HG02852 (cell line): ENCODE data around the gene TNFRSF11A.

Experiments
- ATAC-seq: cut with Tn5 transposase; IDR thresholded peaks from one replicate; pipeline ENCODE4 v1.9.1; 2021; ENCODE audit warnings: mild to moderate bottlenecking, moderate library complexity; ENCODE audit not compliant: unreplicated experiment

TNFRSF11A gene

DNA sequence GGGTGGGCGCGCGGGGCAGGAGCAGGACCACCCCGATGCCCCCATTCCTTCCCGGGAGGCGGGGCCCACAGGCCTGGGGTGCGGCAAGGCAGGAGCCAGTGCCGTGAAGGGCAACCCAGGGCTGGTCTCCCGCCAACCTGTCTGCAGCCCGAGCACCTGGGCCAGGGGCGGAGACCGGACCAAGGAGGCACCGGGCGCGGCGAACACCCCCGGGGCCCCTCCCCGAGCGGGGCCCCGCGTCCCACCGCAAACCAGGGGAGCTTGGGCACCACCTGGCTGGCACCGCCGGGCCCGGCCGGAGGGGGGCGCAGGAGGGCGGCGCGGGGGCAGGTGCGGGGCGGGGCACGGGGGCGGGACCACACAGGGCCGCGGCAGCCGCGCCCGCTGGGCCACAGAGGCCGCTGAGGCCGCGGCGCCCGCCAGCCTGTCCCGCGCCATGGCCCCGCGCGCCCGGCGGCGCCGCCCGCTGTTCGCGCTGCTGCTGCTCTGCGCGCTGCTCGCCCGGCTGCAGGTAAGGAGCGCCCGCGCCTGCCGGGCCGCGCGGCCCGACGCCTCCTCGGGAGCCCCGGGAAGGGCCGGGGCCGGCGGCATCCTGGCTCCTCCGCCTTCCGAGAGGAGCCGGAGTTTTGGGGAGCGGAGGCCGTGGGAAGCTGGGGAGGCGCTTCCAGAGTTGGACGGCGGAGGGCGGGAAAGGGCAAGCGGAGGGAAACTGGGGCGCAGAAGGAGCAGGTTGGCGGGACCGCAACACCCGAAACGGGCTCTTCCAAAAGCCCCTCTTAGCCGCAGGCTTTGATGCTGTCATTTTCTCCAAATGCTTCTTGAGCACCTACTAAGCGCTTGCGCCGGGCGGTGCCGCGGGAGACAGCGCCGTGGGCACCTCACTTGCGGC, at the start of gene TNFRSF11A:
TSS of gene TNFRSF11A (plus strand) at position 394 of the 889 bp plus-strand sequence. CDS start at position 437, 43 bp downstream.
- peak; percentile 60 for ATAC-seq

DNA sequence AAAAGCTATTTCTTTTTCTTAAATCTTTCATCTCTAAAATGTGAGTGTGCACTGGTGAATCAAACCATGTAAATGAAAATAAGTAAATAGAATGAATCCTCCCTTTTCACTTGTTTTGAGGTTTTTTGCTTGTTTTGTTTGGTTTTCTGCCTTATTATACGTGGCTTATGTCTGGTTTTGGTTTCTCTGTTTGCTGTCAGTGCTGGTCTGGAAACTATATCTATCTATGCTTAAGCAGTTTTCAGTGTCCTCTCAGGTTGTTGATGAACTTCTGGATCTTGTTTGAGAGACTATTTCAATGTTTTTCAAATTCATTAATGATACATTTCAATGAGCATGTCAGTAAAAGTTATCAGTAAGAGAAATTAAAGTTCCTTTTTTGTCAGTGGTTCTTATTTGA, 48.1 kb upstream of the TNFRSF11A start:
- no peak for ATAC-seq

- no peak for ATAC-seq
Observed at GRCh38 chr18:62279561-62279960, 45.5 kb upstream of the TNFRSF11A start.

- ATAC-seq, result no peak
Observed at GRCh38 chr18:62280058-62280457, 45.1 kb upstream of the TNFRSF11A start.

DNA sequence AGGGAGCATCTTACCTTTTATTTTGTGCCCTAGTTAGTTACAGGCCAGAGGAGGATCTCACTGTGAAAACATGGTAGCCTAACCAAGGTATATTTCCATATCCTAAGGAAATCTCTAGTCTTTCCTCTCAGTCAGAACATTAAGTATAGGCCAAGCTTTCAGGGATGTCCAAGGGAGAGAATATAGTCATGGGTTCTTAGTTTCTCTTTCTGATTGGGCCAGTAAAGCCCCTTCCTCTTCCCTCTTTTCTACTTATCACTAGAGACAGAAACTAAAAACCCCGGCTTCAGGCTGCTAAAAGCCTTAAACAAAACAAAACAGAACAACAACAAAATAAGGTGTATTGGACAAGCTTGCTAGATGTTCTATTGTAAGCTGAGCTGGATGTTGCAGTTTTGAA, 44.3 kb upstream of the TNFRSF11A start:
- ATAC-seq, result no peak

DNA sequence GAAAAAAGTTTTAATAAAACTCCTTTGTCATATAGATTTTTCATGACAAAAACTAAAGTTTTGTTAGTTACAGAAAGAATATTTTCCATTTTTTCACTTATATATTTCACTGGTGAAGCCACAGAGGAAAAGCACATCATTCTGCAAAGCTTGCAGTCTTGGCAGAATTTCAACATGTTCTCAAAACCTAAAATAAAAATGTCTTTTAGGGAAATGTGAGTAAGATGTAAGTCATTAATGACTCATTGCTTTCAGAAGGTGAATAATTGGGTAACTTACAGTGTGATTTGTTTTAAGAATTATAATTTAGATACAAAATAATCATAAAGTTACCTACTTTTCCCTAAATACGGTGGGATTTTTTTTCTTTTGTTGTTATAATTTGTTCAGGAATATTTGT, 43.4 kb upstream of the TNFRSF11A start:
- ATAC-seq, result no peak

- no peak for ATAC-seq
Observed at GRCh38 chr18:62282188-62282629, 42.9 kb upstream of the TNFRSF11A start.

DNA sequence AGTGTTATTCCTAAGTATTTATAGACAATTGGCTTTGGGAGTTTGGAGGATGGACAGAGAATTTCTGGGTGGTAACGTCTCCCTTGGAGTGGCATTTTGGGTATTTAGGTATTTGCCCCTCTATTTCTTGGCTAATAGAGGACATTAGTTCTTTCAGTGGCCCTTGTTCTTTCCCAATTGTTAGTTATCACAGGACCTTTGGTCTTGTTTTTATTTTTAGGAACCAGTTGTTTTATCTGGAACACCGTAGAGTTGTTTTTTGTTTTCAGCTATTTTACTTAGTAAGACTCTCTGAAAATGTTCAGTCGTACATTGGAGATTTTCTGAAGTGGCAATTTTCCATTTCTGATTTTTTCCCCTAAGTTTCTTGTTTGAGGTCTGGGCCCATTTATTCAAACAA, 40.5 kb upstream of the TNFRSF11A start:
- ATAC-seq, result no peak

DNA sequence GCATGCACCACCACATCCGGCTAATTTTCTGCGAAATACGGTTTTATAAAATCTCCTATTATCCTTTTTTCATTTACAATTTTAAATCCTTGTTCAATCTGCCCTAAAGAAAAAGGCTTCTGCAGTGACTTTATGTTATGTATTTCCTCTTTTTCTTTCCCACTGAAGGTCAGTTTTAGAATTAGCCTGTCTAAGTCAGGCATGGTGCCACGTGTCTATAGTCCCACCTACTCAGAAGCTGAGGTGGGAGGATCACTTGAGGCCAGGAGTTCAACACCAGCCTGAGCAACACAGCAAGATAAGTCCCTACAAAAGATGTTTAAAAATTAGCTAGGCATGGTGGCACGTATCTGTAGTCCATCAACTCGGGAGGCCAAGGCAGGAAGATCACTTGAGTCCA, 39.8 kb upstream of the TNFRSF11A start:
- ATAC-seq, result no peak

DNA sequence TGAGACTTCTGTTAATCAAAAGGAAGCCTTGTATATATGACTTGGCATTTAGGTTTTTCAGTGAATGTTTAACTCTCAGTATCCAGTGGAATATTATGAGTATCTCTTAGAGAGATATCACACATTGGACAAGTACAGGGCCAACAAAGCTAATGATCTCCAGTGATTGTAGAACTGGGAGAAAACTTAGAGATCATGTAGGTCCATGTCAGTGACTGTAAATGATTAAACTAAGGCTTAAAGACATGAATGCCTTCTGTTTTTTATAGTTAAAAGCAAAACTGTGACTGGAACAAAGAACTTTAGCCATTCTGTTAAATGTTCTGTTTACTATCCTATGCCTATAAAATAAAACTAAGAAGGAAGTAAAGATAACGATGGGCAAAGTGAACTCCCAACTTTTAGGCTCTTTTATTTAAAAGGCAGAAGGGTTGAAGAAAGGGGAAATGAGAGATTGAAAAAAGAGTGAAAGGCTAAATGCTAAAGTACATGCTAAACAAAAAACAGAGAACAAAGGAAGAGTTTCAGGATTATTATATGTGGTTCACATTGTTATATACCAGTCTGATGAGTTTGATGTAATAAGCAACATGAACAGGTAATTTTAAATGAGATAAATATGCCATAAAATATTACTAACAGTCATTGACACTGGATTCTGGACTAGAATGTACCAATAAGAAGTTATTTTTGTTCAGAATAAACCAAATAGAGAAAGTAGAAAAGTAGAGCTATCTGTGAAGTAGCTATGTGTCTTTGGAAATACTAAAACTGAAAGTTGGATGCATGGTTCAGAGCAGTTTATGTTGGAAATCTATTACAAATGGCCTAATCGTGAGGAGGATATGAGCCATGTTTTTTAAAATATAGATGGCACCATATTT, 37.1 kb upstream of the TNFRSF11A start:
- ATAC-seq, result peak; percentile 49

DNA sequence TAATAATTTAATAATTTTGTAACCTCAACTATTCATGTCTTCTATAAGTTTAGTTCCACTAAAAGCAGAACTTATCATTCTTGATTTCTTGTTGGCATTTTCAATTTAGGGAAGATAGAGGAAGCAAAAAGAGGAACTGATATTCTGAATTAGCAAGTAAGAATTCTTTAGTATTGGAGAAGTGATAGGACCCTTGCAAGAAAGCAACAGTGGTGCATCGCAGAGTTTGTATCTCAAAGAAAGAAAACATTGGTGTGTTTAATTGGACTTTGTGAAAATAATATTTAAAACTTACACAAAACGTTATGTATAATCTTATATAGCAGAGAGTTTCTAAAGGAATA, 36.5 kb upstream of the TNFRSF11A start:
- ATAC-seq, result peak; percentile 66

DNA sequence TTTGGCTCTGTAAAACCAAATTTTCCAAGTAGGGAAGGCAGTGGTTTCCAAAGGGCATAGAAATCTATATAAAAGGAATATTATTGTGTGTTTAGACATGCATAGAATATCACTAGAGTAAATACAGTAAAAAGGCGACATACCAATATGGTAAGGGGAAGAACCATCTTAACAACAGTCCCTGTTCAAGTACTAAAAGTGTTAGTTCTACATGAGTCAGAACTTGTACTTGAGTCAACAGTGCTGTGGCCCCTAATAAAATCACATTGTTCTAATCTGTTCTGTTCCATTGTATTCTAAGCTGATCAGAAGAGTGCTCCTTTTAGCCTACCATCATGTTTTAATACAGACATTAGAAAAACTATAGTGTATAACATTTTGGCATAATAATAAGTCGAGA, 36.1 kb upstream of the TNFRSF11A start:
- peak; percentile 69 for ATAC-seq

GRCh38 chr18:62294073-62294472, 31.0 kb upstream of the TNFRSF11A start:
- no peak for ATAC-seq

GRCh38 chr18:62300359-62300963, 24.6 kb upstream of the TNFRSF11A start:
- no peak for ATAC-seq

GRCh38 chr18:62301322-62301721, 23.8 kb upstream of the TNFRSF11A start:
- ATAC-seq, result no peak

GRCh38 chr18:62312851-62313250, 12.3 kb upstream of the TNFRSF11A start:
- ATAC-seq, result no peak

- ATAC-seq, result no peak
Observed at GRCh38 chr18:62318228-62319180, 6.6 kb upstream of the TNFRSF11A start.

DNA sequence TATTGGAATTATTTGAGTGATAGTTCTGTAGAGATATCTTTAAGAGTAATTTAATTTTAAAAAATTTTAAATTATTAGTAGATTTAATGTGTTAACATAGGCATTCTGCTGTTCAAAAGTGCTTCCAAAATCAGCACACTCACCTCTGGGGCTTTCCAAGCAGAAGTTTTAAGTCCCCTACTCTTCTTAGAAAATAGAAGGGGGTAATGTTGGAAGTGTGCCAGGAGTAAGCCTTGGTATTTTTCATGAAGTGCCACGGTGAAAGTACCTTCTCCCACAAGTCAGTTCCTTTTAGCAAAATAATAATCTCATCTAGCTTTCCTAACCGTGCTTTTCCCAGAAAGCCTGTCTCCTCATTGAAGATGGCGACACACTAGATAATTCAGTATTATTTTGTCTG, 3.9 kb upstream of the TNFRSF11A start:
- ATAC-seq, result no peak

DNA sequence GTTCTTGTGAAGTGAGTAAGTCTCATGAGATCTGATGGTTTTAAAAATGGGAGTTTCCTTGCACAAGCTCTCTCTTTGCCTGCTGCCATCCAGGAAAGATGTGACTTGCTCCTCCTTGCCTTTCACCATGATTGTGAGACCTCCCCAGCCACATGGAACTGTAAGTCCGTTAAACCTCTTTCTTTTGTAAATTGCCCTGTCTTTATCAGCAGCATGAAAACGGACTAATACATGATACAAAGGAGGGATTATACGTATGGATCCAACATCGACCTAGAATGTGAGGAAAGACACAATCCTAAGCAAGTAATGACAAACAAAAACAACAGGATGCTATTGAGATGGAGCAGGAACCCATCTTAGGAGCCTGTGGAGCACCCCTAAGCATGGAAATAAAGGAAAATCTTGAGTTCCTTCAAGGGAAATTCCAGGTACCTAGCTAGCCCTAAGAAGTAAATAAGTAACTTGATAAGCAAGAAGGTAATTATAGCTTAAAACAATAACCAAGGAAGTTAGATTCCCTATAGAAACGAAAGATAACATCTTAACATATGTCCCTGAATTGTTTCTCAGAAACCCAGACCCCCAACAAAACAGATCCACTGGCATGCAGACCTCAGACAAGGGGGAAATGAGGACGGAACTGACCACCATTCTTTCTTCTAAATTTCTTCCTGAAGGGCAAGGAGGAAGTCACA, 1.5 kb upstream of the TNFRSF11A start:
- ATAC-seq, result no peak
